Activated T-cell treated with anti-CD3 and anti-CD28 coated beads for 4 hours (primary cell): ENCODE data around the gene SDC4.
A peak's percentile ranks its signal among the peaks of the same experiment; 100 is the strongest.
"Not testable (repeated sequence)": the region's sequence is repeated elsewhere in the genome, so short reads cannot be mapped to it uniquely, and the experiment has no call there.

Experiments
- DNase-seq: peaks from one replicate; pipeline ENCODE4 v3.0.0-alpha.2; 2020

The SDC4 gene

GRCh38 chr20:45363611-45364492 is 15.6 kb upstream of the SDC4 start:
- DNase-seq, result no peak

- peak; percentile 99 for DNase-seq
These were observed 14.8 kb upstream of the SDC4 start, which contains the start of gene SYS1 for GRCh38 chr20:45362804-45363610. SYS1 (plus strand) TSS chr20:45363156; CDS start chr20:45363532, 376 bp downstream.

GRCh38 chr20:45361793-45362192 is 13.6 kb upstream of the SDC4 start:
- no peak for DNase-seq

GRCh38 chr20:45359406-45360148 is 11.4 kb upstream of the SDC4 start:
- DNase-seq, result no peak

GRCh38 chr20:45359069-45359405 is 10.8 kb upstream of the SDC4 start:
- DNase-seq, result no peak

GRCh38 chr20:45358282-45359068 is 10.3 kb upstream of the SDC4 start:
- no peak for DNase-seq

- no peak for DNase-seq
These were observed 7.2 kb upstream of the SDC4 start for GRCh38 chr20:45355209-45356084.

GRCh38 chr20:45354423-45355208 is 6.4 kb upstream of the SDC4 start:
- no peak for DNase-seq

GRCh38 chr20:45353746-45354145 is 5.5 kb upstream of the SDC4 start:
- no peak for DNase-seq

GRCh38 chr20:45352729-45353128 is 4.5 kb upstream of the SDC4 start:
- no peak for DNase-seq

GRCh38 chr20:45350795-45351194 is 2.6 kb upstream of the SDC4 start:
- not testable (repeated sequence) for DNase-seq

GRCh38 chr20:45350217-45350616 is 2.0 kb upstream of the SDC4 start:
- no peak for DNase-seq

- no peak for DNase-seq
These were observed 808 bp downstream of the SDC4 start for GRCh38 chr20:45347297-45347935.

GRCh38 chr20:45346851-45347250 is 1.4 kb downstream of the SDC4 start:
- DNase-seq, result no peak

GRCh38 chr20:45346291-45346718 is 1.9 kb downstream of the SDC4 start:
- no peak for DNase-seq

GRCh38 chr20:45345104-45345936 is 2.9 kb downstream of the SDC4 start:
- no peak for DNase-seq

- DNase-seq, result no peak
These were observed 3.9 kb downstream of the SDC4 start for GRCh38 chr20:45344168-45344860.

GRCh38 chr20:45343532-45344167 is 4.6 kb downstream of the SDC4 start:
- no peak for DNase-seq
